ENCODE data around the gene FAM174C. TPM values are rescaled to one million over a fixed set of nuclear protein-coding genes. Genes with fewer than 3 reads are reported as not detected.

The FAM174C gene
- total and polyA plus RNA-seq, 2 donors (not counting 3 experiments of a cell fraction or from before 2014, with no cell fraction given): 46.7 to 83.9 TPM

DNA sequence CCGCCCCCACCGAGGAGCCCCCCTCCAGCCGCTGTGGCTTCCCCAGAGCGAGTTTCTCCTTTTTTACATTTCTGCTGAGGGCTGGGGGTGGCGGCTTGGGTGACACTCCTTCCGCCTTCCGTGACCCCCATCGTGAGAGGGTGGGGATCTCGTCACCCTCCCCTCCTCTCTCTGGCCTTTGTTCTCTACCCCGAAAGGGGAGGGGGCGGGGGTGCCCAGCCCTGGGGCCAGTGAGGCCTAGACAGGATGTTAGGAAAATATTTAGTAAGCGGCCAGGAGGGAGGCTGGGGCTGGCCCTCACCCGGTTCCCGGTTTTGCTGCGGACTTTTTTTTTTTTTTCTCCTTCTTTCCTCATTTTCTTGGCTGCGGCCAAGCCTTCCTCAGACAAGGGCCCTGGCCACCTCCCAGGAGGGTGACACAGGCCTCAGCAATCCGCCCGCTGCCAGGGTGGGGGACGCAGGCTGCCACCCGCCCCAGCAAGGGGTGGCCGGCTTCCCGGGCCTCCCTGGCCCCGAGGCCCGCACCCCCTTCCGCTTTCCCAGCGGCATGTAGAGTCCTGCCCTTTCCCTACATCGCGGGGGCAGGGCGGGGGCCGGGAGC, 23.0 kb upstream of the FAM174C start:
- H3K9me3 ChIP-seq (replicated peaks; ENCODE audit: control insufficient read depth, insufficient read depth, low read length): no peaks in the 10 kb centered on the region
- peaks cover 28 to 36% of the 10 kb centered on the region in 2 experiments for H3K36me3 ChIP-seq (ENCODE audit: control insufficient read depth in 2 of 2, extremely low read depth in 1 of 2, insufficient read depth in 2 of 2, low read length in 2 of 2)
- peak overlapping the region; percentile 90 for H3K27ac ChIP-seq (ENCODE audit: insufficient read depth, low read depth, low read length)
- H4K20me1 ChIP-seq (replicated peaks; ENCODE audit: control insufficient read depth, extremely low read depth, insufficient read depth, low read length): no peaks in the 10 kb centered on the region
- H3K27me3 ChIP-seq (ENCODE audit: control insufficient read depth in 2 of 2, insufficient read depth in 2 of 2, low read length in 2 of 2): no peaks in the 10 kb centered on the region
- peak; percentile 89 for DNase-seq (ENCODE audit: low read depth, low spot score)
- H3K9ac ChIP-seq (replicated peaks; ENCODE audit: extremely low read depth, insufficient read depth, low read length): peak overlapping the region; percentile 69
- intact Hi-C loops (cut with micrococcal nuclease): loop anchor here (1.0 kb wide), 1 partner anchor 8 kb away; no protein-coding TSS in a partner anchor
- ChIA-PET CTCF (interaction anchor here (1.2 to 2.2 kb wide), 4 partner anchors 8 to 14 kb away, joined by 4 to 89 read pairs (median 27); no protein-coding TSS in a partner anchor), POLR2A (interaction anchor here (0.6 to 2.2 kb wide), 7 partner anchors 8 to 149 kb away, joined by 3 to 34 read pairs (median 8); partner anchors contain the start of gene CIRBP)
- H2AFZ ChIP-seq (ENCODE audit: low read depth, low read length): no peak overlapping the region
- dilution Hi-C loops (cut with MboI; ENCODE audit: extremely low pct_ligation_motif_present, low sequenced_read_pairs): no loop called here
- FAIRE-seq: peak; percentile 95
- no peaks in the 10 kb centered on the region for H3K9me1 ChIP-seq (replicated peaks; ENCODE audit: control insufficient read depth, extremely low read depth, insufficient read depth, low read length)
- peak overlapping the region; percentile 40 to 88 (median 85) for H3K4me3 ChIP-seq (replicated peaks in 1 of 3; ENCODE audit: insufficient read depth in 1 of 3, low read depth in 1 of 3, low read length in 3 of 3)
- TF ChIP-seq, protein P1, sequence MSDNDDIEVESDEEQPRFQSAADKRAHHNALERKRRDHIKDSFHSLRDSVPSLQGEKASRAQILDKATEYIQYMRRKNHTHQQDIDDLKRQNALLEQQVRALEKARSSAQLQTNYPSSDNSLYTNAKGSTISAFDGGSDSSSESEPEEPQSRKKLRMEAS (IDR thresholded peaks at IDR 0.05; ENCODE audit: insufficient read depth, insufficient read length): no peak
- peak; percentile 57 for TF ChIP-seq POLR2AphosphoS5 (IDR thresholded peaks at IDR 0.05; ENCODE audit: insufficient read depth, low read depth, low read length)
- H3K4me1 ChIP-seq (ENCODE audit: control insufficient read depth, extremely low read depth, insufficient read depth, low read length): peaks cover 27% of the 10 kb centered on the region
- peak overlapping the region; percentile 66 for H3K4me2 ChIP-seq (ENCODE audit: insufficient read depth, low read length)
- peaks cover 65% of the 10 kb centered on the region for H3K79me2 ChIP-seq (ENCODE audit: control insufficient read depth, insufficient read depth, low read length)
- no TSS peak for BruUV-seq (replicated peaks)

DNA sequence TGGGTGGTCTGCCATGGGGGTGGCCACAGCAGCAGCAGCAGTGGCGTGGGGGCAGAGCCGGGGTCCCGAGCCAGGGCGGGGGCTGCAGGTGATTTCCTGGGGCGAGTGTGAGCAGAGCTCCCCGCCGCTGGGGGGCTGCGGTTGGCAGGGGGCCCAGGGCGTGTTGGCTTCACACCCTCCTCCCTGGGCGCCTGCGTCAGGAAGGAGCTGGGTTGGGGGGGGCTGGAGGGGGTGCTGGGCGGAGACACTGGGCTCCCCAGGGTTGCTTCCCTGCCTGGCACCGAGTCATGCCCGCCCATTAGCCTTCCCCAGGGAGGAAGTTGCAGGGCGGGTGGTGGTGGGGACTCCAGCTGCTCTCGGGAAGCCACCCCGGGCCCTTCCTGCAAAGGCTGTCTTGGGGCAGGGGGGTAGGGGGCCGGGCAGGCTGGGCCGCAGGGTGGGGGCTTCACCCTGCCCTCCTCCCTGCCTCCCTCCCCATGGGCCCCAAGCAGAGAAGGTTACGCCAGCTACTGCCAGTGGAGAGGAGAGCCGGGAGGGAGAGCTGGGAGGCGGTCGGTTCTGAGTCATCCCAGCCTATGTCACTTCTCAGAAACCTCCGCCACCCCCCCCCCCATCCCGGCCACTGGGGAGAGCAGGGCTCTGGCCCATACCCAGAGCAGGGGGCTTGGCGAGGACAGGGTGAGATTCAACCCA, 22.4 kb upstream of the FAM174C start:
- no peaks in the 10 kb centered on the region for H3K9me3 ChIP-seq (replicated peaks; ENCODE audit: control insufficient read depth, insufficient read depth, low read length)
- H3K79me2 ChIP-seq (ENCODE audit: control insufficient read depth, insufficient read depth, low read length): peaks cover 63% of the 10 kb centered on the region
- intact Hi-C loops (cut with micrococcal nuclease) (loop anchor here (1.0 kb wide), 1 partner anchor 7 kb away; no protein-coding TSS in a partner anchor), dilution Hi-C loops (cut with MboI; ENCODE audit: extremely low pct_ligation_motif_present, low sequenced_read_pairs) (no loop called here)
- H3K4me3 ChIP-seq (replicated peaks in 1 of 3; ENCODE audit: insufficient read depth in 1 of 3, low read depth in 1 of 3, low read length in 3 of 3): peak overlapping the region; percentile 13 to 85 (median 40)
- DNase-seq (ENCODE audit: low read depth, low spot score) (peak; percentile 88), FAIRE-seq (peak; percentile 85)
- H3K36me3 ChIP-seq (ENCODE audit: control insufficient read depth in 2 of 2, extremely low read depth in 1 of 2, insufficient read depth in 2 of 2, low read length in 2 of 2): peaks cover 29 to 36% of the 10 kb centered on the region in 2 experiments
- H3K4me1 ChIP-seq (ENCODE audit: control insufficient read depth, extremely low read depth, insufficient read depth, low read length): peaks cover 25% of the 10 kb centered on the region
- BruUV-seq (replicated peaks): no TSS peak
- H3K9ac ChIP-seq (replicated peaks; ENCODE audit: extremely low read depth, insufficient read depth, low read length): peak overlapping the region; percentile 69
- H4K20me1 ChIP-seq (replicated peaks; ENCODE audit: control insufficient read depth, extremely low read depth, insufficient read depth, low read length): no peaks in the 10 kb centered on the region
- H3K27ac ChIP-seq (ENCODE audit: insufficient read depth, low read depth, low read length): peak overlapping the region; percentile 90
- H3K27me3 ChIP-seq (ENCODE audit: control insufficient read depth in 2 of 2, insufficient read depth in 2 of 2, low read length in 2 of 2): no peaks in the 10 kb centered on the region
- no peaks in the 10 kb centered on the region for H3K9me1 ChIP-seq (replicated peaks; ENCODE audit: control insufficient read depth, extremely low read depth, insufficient read depth, low read length)
- ChIA-PET CTCF (interaction anchor here (0.7 to 2.2 kb wide), 4 partner anchors 9 to 16 kb away, joined by 3 to 89 read pairs (median 27); partner anchors contain the start of gene CIRBP), POLR2A (interaction anchor here (0.6 to 2.2 kb wide), 7 partner anchors 9 to 150 kb away, joined by 3 to 34 read pairs (median 8); partner anchors contain the start of gene CIRBP)
- TF ChIP-seq, protein P2, sequence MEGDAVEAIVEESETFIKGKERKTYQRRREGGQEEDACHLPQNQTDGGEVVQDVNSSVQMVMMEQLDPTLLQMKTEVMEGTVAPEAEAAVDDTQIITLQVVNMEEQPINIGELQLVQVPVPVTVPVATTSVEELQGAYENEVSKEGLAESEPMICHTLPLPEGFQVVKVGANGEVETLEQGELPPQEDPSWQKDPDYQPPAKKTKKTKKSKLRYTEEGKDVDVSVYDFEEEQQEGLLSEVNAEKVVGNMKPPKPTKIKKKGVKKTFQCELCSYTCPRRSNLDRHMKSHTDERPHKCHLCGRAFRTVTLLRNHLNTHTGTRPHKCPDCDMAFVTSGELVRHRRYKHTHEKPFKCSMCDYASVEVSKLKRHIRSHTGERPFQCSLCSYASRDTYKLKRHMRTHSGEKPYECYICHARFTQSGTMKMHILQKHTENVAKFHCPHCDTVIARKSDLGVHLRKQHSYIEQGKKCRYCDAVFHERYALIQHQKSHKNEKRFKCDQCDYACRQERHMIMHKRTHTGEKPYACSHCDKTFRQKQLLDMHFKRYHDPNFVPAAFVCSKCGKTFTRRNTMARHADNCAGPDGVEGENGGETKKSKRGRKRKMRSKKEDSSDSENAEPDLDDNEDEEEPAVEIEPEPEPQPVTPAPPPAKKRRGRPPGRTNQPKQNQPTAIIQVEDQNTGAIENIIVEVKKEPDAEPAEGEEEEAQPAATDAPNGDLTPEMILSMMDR (IDR thresholded peaks at IDR 0.05; ENCODE audit: extremely low read depth in 1 of 2, insufficient read depth in 1 of 2, low read depth in 1 of 2, low read length in 2 of 2): peak in 1 of 2 donors; percentile 26
- TF ChIP-seq FOS (IDR thresholded peaks at IDR 0.05; ENCODE audit: borderline replicate concordance, insufficient read depth, low read length): peak; percentile 30
- no peak for TF ChIP-seq POLR2AphosphoS5 (IDR thresholded peaks at IDR 0.05; ENCODE audit: insufficient read depth, low read depth, low read length)
- no peak for TF ChIP-seq JUN (IDR thresholded peaks at IDR 0.05; ENCODE audit: borderline replicate concordance, insufficient read depth, insufficient read length, low read depth)
- no peak for TF ChIP-seq POLR2A (IDR thresholded peaks at IDR 0.05; ENCODE audit: low read depth, low read length)
- H2AFZ ChIP-seq (ENCODE audit: low read depth, low read length): no peak overlapping the region
- H3K4me2 ChIP-seq (ENCODE audit: insufficient read depth, low read length): peak overlapping the region; percentile 66
